GM23248 (cell line): Measurements from ENCODE around the gene PIP5K1B. TPM values are rescaled to one million over a fixed set of nuclear protein-coding genes. Genes with fewer than 3 reads are reported as not detected.

Experiments used
- DNase-seq: peaks from one replicate; pipeline ENCODE4 v3.0.0-alpha.2; 2015
- H2AFZ ChIP-seq: fragments of 200-600 bp; sonication (generic); 2 replicates; pipeline ENCODE4 v1.6.1; 2016; ENCODE audit warnings: antibody characterized with exemption
- H3F3A ChIP-seq: fragments of 200-600 bp; sonication (generic); 2 replicates; pipeline ENCODE4 v1.6.1; 2016; ENCODE audit warnings: mild to moderate bottlenecking, antibody characterized with exemption, mixed run types; ENCODE audit not compliant: insufficient read depth
- H3K27ac ChIP-seq: fragments of 200-600 bp; sonication (generic); 2 replicates; pipeline ENCODE4 v1.5.1; 2016; ENCODE audit warnings: mild to moderate bottlenecking
- H3K27me3 ChIP-seq: fragments of 200-600 bp; sonication (generic); replicated peaks from 2 replicates; pipeline ENCODE4 v1.6.1; 2016; ENCODE audit warnings: mild to moderate bottlenecking; ENCODE audit not compliant: insufficient read depth
- H3K36me3 ChIP-seq: fragments of 200-600 bp; sonication (generic); 2 replicates; pipeline ENCODE4 v1.6.1; 2016; ENCODE audit warnings: low read depth, mild to moderate bottlenecking
- H3K4me1 ChIP-seq: fragments of 200-600 bp; sonication (generic); 2 replicates; pipeline ENCODE4 v1.6.1; 2016; ENCODE audit warnings: mild to moderate bottlenecking; ENCODE audit not compliant: insufficient read depth
- H3K4me2 ChIP-seq: fragments of 200-600 bp; sonication (generic); one replicate; pipeline ENCODE4 v1.6.1; 2016; ENCODE audit warnings: mild to moderate bottlenecking; ENCODE audit not compliant: unreplicated experiment
- H3K4me3 ChIP-seq: fragments of 200-600 bp; sonication (generic); 2 replicates; pipeline ENCODE4 v1.5.1; 2016; ENCODE audit warnings: mild to moderate bottlenecking
- H3K79me2 ChIP-seq: fragments of 200-600 bp; sonication (generic); 2 replicates; pipeline ENCODE4 v1.6.1; 2016; ENCODE audit warnings: mild to moderate bottlenecking; ENCODE audit not compliant: insufficient read depth
- H3K9ac ChIP-seq: fragments of 200-600 bp; sonication (generic); 2 replicates; pipeline ENCODE4 v1.6.1; 2016; ENCODE audit warnings: mild to moderate bottlenecking
- H3K9me2 ChIP-seq: fragments of 200-600 bp; sonication (generic); 2 replicates; pipeline ENCODE4 v1.6.1; 2016; ENCODE audit warnings: mixed run types, mild to moderate bottlenecking, moderate library complexity; ENCODE audit not compliant: insufficient read depth
- H3K9me3 ChIP-seq: fragments of 200-600 bp; sonication (generic); one replicate; pipeline ENCODE4 v1.6.1; 2017; ENCODE audit warnings: low read depth
- H4K20me1 ChIP-seq: fragments of 200-600 bp; sonication (generic); 2 replicates; pipeline ENCODE4 v1.6.0; 2016; ENCODE audit not compliant: insufficient read depth
- EZH2 ChIP-seq: fragments of 200-600 bp; sonication (generic); IDR thresholded peaks from 2 replicates; pipeline ENCODE4 v1.6.1; 2018; ENCODE audit warnings: antibody characterized with exemption, mild to moderate bottlenecking; ENCODE audit not compliant: insufficient read depth, poor library complexity, severe bottlenecking
- EZH2phosphoT487 ChIP-seq: fragments of 200-600 bp; sonication (generic); IDR thresholded peaks from 2 replicates; pipeline ENCODE4 v1.6.1; 2018; ENCODE audit warnings: antibody characterized with exemption, moderate library complexity, mild to moderate bottlenecking, low read depth; ENCODE audit not compliant: insufficient read depth
- WGBS, 2 experiments: methylation state at CpG; one replicate each; pipeline ENCODE4 v1.1.6; 2015 to 2017; ENCODE audit warnings: low lambda C conversion rate in 2 of 2, low coverage in 1 of 2; ENCODE audit errors: missing lambda C conversion rate in 2 of 2; 5-methylcytosine and 5-hydroxymethylcytosine counted together
- in situ Hi-C: fragments of 300-500 bp; cut with MboI; formaldehyde crosslinking; loops from 2 replicates; pipeline ENCODE4 v1.15.0; 2020
- polyA plus RNA-seq: library from polyadenylated mRNA; unstranded; fragments of >200 nt; fragmentation: Nextera tagmentation; extraction: Ambion mirVana; gene quantifications from 2 replicates; pipeline ENCODE4 v1.2.1, GENCODE V29; 2016
- total RNA-seq: library from RNA; depleted of rRNA; stranded (reverse); fragments of >200 nt; shearing (Covaris generic); gene quantifications from 2 replicates; pipeline ENCODE4 v1.2.3, GENCODE V29; 2014

Gene PIP5K1B
- total and polyA plus RNA-seq, 2 experiments from 2014 or later = not detected

DNA sequence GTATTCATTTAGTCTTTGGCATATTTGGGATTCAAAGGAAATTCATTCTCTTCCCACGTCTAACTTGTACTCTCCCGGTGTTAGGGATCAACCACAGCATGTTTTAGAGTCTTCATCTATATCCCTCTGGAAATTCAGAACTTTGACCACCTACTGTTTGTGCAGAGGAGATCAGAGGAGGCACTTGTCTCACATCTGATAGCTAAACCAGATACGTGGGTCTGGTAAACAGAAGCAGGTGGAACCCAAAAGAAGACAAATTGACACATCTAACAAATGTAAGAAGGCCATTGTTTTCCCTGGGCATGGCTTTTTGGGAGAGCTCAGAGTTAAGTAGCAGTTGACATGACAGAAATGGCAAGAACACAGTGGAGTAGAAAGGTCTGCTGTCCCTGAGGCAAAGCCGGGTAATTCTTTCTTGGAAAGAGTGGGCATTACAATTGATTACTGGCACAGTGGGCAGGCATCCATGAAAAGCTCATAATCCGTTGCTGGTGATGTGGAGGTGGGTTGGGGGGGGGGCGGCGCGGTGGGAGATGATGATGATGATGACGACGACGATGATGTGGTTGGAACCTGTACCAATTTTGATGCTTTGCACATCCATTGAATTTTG lies 27.5 kb downstream of the PIP5K1B start:
- DNase-seq = no peak
- Histone ChIP-seq H3K27ac (no peak overlapping the region), H3K79me2 (no peaks in the 10 kb centered on the region), H3K36me3 (no peaks in the 10 kb centered on the region), H3K4me3 (no peak overlapping the region), H3K4me1 (no peaks in the 10 kb centered on the region), H3K9me2 (no peaks in the 10 kb centered on the region), H3K9ac (no peak overlapping the region), H4K20me1 (no peaks in the 10 kb centered on the region), H3K27me3 (no peaks in the 10 kb centered on the region), H3K4me2 (no peak overlapping the region), H3F3A (no peaks in the 10 kb centered on the region), H2AFZ (no peak overlapping the region), H3K9me3 (no peaks in the 10 kb centered on the region)
- WGBS, 2 experiments = 20 to 59% methylated on average over 5 to 11 of the region's 11 CpGs
- in situ Hi-C loops = no loop called here
- TF ChIP-seq EZH2 (no peak), EZH2phosphoT487 (no peak)

DNA sequence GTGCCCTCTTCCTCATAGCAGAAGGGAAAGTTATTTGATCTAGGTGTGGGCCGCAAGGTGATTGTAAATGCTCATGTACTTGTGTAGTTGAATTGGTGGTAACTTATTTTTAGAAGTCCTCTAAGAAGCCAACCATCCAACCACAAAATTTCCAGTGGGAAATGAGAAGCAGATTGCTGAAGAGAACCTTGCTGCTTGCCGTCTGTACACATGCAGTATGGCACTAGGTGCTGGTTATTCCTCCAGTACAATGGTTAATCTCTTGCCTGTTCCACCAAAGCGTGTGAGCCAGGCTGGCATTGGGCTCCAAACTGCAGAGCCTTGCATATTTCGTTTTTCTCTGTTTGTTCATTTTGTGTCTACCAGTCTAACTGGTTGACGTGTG lies 28.0 kb downstream of the PIP5K1B start:
- Histone ChIP-seq H3K9me2 (no peaks in the 10 kb centered on the region), H3K36me3 (no peaks in the 10 kb centered on the region), H3K4me1 (no peaks in the 10 kb centered on the region), H3K9ac (no peak overlapping the region), H3K4me3 (no peak overlapping the region), H3K27ac (no peak overlapping the region), H2AFZ (no peak overlapping the region), H3K4me2 (no peak overlapping the region), H3K9me3 (no peaks in the 10 kb centered on the region), H3F3A (no peaks in the 10 kb centered on the region), H3K79me2 (no peaks in the 10 kb centered on the region), H3K27me3 (no peaks in the 10 kb centered on the region), H4K20me1 (no peaks in the 10 kb centered on the region)
- TF ChIP-seq EZH2phosphoT487 (no peak), EZH2 (no peak)
- DNase-seq = no peak
- WGBS, 2 experiments = 8 to 15% methylated on average over 5 of the region's 5 CpGs
- in situ Hi-C loops = no loop called here

DNA sequence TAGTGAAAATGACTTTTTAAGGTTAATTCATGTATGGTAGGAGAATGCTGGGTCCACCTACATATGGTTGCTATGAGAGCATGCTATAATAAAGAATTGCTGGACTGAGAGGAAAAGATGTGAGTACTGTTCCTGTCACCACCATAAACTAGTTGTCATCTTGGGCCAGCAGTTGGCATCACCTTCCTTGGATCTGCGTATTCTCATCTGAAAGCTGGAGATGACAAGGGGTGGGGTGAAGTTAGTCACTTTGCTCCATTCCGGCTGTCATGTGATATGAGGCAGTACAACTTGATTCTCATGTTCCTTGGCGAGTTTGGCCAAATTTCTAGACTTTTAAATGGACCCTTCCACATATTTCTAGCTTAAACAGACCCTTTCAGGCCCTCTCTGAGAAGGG lies 33.3 kb downstream of the PIP5K1B start:
- in situ Hi-C loops = no loop called here
- H2AFZ ChIP-seq = no peak overlapping the region

DNA sequence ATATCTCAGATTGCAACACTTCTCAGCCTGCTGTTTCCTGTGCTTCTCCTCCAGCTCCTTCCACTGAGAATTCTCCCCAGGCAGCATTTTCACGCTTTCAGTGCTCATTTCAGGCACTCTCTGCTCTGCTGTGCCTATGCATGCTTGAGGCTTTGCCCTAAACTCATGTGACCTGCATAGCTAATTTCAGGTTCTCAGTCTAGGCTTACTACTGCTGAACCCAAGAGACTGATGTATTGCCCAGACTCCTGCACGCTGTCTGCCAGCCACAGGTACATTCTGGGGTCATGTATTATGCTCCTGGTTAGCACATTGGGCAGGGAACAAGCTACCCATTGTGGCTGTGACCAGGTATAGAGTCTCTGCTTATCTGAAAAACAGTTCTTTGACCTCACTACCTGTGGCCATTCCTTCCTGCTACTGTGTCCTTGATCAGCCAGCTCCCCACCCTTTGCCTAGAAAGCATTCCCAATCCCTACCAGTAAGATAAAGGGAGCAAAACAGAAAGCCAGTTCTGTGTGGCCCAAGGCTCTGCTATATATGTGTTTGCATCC lies 34.7 kb downstream of the PIP5K1B start:
- TF ChIP-seq EZH2 = no peak
- no peak for TF ChIP-seq EZH2phosphoT487
- H3K4me2 ChIP-seq = no peak overlapping the region
- in situ Hi-C loops = loop anchor here (10.0 kb wide), 1 partner anchor 65 kb away; no protein-coding TSS in a partner anchor
- H3K9me2 ChIP-seq = no peaks in the 10 kb centered on the region
- H3K9me3 ChIP-seq = no peaks in the 10 kb centered on the region
- no peak overlapping the region for H2AFZ ChIP-seq
- H3K9ac ChIP-seq = no peak overlapping the region
- 8 to 9% methylated on average over 2 of the region's 2 CpGs for WGBS, 2 experiments
- H3K79me2 ChIP-seq = no peaks in the 10 kb centered on the region
- H3K36me3 ChIP-seq = no peaks in the 10 kb centered on the region
- no peaks in the 10 kb centered on the region for H4K20me1 ChIP-seq
- H3K27ac ChIP-seq = no peak overlapping the region
- no peaks in the 10 kb centered on the region for H3K4me1 ChIP-seq
- no peak overlapping the region for H3K4me3 ChIP-seq
- DNase-seq = no peak
- H3K27me3 ChIP-seq = no peaks in the 10 kb centered on the region
- no peaks in the 10 kb centered on the region for H3F3A ChIP-seq

More for the DNA sequence above, 33.3 kb downstream of the PIP5K1B start:
- Histone ChIP-seq H3K9me3 (no peaks in the 10 kb centered on the region), H3K79me2 (no peaks in the 10 kb centered on the region), H3K4me3 (no peak overlapping the region), H3K27me3 (no peaks in the 10 kb centered on the region), H3K36me3 (no peaks in the 10 kb centered on the region), H3K9me2 (no peaks in the 10 kb centered on the region), H4K20me1 (no peaks in the 10 kb centered on the region), H3K9ac (no peak overlapping the region), H3K27ac (no peak overlapping the region), H3F3A (no peaks in the 10 kb centered on the region), H3K4me1 (no peaks in the 10 kb centered on the region), H3K4me2 (no peak overlapping the region)
- 13 to 14% methylated on average over 3 of the region's 3 CpGs for WGBS, 2 experiments
- DNase-seq = no peak
- TF ChIP-seq EZH2phosphoT487 (no peak), EZH2 (no peak)
